Right hindlimb (tissue), 1 donor: ENCODE results near the gene MYBPH.

Experiments used
- DNase-seq: peaks from one replicate; pipeline ENCODE4 v3.0.0-alpha.2; 2018

The MYBPH gene

GRCh38 chr1:203146042-203146369 is 29.6 kb downstream of the MYBPH start:
- no peak for DNase-seq

DNA sequence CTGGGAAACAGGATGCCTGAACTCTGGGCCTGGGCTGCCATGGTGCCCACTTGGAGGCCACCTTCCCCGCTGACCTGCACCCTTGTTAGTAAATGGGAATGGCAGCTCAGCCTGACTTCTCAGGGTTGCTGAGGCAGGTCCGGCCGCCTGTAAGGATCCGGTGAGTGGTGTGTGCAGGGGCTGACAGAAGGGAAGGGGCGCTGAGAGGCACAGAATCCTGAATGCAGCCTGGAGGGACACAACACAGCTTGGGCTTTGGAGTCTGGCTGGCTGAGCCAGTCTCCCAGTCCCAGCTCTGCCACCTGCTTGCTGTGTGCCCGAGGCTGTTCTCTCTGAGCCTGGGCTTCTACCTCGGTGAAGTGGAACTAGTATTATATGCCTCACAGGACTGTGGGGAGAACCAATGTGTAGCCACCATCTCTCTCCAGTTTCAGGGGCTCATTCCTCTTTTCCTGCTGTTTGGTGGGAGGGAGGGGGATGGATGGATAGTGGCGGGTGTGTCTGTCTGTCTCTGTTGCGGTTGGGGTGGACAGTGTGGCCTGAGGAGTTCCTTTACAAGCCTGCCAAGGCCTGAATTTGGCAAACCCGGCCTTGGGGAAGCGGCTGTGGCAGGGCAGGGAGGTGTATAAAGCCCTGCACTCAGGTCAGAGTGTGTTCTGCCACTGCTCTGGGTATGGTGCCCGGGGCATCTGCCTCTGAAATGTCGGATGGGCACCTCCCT is 30.1 kb downstream of the MYBPH start:
- no peak for DNase-seq

DNA sequence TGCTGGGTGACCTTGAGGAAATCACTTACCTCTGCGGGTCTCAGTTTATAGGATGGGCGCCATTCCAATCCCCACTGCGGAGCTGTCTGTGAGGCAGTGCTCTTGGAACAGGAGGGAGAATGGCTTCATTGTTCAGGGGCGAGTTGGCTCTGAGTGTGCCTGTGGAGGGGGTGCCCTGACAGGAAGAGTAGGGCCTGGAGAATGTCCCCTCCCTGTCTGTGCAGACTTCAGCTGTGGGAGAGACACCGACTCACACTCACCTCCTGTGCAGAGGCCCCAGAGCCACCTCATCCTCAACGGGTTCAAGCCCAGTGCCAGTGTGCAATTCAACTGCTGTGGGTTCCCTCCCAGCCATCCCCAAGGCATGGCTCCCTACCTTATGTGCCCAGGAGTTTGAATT is 31.0 kb downstream of the MYBPH start:
- no peak for DNase-seq

- no peak for DNase-seq
Measured at GRCh38 chr1:203143641-203144040, 32.0 kb downstream of the MYBPH start.

DNA sequence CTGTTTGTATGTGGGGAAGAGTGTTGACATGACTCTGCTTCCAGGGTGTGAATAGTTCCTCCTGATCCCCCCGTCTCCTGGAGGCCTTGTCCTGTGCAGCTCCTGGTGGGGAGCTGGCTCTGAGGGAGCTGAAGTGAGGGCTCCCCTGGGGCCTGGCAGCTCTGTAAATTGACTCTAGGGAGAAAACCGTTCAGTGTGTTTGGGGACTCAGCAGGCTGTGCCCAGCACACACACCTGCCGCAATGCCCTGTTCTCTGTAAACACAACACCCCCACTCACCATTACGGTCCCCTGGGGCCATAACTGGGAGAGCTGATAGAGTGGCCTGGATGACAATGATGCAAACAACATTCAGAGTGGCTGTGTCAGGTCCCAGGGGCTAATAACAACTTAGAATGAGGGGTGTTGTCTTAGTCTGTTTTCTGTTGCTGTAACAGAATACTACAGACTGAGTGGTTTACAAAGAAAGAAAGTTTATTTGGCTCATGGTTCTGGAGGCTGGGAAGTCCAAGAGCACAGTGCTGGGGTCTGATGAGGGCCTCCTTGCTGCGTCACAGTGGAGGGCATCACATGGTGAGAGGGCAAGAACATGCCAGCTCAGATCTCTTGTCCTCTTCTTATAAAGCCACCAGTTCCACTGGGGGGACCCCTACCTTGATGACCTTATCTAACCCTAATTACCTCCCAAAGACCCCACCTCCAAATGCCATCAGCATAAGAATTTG is 32.8 kb downstream of the MYBPH start:
- DNase-seq = no peak

DNA sequence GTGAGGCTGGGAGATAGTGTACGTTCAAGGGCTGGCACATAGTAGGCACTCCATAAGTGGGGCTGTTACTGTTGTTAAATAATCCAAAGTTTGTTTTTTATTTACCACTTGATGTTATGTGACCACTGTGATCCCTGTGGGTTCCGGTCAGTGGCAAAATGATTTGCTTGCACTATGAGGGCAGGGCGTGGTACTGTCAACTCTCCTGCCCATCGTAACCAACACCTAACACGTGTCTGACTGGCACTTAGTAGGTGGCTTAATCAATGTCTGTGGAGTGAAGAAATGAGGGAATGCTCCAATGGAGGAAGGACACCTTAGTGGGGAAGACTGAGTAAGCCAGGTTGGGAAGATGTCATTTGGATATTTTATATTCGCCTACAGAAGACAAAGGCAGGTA is 33.5 kb downstream of the MYBPH start:
- DNase-seq = no peak

GRCh38 chr1:203140743-203141520 is 34.7 kb downstream of the MYBPH start:
- no peak for DNase-seq

DNA sequence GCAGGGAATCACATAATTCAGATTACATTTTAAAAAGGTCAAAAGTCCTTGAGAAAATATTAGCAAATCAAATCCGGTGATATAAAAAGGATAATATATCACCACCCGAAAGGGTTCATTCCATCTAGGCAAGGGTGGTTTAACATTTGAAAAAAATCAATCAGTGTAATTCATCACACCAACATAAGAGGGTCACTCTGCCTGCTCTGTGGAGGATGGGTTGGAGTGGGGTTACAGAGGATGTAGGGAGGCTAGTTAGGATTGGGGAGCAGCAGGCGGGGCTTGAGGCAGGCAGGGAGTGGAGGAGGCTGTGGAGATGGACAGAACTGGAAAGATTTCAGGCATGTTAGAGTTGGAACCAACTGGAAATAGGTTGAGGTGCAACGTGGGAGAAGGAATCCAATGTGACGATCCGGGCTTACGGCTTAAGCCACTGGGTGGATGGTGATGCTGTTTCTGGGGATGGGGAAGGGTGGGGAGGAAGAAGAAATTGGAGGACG is 35.6 kb downstream of the MYBPH start:
- no peak for DNase-seq

GRCh38 chr1:203138066-203138465 is 37.6 kb downstream of the MYBPH start:
- DNase-seq = no peak

DNA sequence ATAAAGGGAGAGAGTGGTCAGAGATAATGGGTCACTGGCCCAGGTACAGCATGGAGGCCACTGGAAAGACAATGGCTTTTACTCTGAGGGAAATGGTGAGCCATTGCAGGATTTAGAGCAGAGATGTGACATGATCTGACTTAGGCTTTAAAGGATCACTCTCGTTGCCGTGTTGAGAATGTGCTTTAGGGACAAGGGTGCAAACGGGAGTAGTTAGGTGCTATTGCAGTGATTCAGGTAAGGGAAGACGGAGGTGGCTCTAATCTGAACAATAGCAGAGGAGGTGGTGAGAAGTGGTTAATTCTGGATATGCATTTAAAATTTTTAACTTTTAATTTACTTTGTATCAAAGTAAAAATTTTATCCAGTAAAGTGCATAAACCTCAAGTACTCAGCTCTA is 38.3 kb downstream of the MYBPH start:
- DNase-seq = no peak

DNA sequence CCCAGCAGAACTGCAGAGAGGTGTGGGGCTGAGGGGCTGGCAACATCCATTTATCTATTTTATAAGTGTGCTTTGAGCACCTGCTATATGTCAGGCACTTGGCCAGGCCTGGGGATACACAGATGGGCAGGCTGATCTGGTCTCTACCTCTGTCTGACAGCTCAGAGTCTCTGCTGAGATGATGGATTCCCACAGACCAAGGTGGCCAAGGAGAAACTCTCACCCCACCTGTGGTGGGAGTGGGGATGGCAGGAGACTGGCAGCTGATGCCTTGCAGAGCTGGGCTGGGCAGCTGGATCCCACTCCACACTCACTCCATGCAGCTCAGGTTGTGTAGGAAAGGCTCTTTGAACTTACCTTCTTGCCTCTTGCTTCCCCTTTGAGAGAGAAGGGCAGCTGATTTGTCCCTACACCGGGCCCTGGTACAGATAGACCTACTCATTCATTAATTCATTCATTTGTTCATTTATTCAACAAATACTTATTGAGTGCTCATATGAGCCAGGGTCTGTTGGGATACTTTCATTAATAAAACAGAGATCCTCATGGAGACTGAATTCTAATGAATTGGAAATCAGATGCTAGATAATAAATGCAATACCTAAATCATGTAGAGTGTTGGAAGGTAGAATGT is 39.1 kb downstream of the MYBPH start:
- DNase-seq = no peak

- no peak for DNase-seq
Measured at GRCh38 chr1:203135636-203136305, 39.9 kb downstream of the MYBPH start.

DNA sequence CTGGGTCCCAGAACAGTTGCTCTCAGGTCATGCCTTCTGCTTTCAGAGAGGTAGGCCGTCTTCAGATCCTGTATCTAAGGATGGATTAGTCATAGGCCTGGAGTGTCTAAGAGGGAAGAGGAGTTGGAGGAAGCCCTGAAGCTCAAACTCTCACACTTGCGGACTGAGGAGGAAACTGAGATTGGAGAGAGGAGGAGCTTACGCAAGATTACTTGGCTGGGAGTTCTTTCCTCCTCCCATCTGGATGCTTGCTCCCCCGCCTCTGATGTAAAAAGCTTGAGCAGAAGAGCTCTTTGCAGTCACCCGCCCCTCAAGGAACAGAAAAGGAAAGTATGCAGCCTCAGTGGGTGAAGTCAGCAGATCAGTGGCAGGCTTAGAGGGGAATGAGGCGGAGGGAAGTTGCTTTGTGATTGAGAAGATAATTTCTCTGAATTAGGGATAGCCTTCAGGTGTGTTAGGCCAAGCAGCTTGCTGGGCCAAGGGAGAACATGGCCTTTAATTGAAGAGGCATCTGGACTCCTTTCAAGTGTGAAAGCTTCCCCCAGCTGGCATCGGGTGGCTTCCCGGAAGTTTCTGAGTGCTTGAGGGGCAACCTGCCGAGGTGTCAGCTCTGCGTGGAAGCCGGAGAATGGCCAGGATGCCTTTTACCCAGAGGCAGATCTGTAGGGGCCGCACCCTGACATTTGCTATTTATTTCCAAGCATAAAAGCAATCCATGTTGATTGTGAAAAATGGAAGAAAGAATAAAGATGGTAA is 41.5 kb downstream of the MYBPH start:
- DNase-seq = no peak

- no peak for DNase-seq
Measured at GRCh38 chr1:203131548-203132200, 44.0 kb downstream of the MYBPH start.

DNA sequence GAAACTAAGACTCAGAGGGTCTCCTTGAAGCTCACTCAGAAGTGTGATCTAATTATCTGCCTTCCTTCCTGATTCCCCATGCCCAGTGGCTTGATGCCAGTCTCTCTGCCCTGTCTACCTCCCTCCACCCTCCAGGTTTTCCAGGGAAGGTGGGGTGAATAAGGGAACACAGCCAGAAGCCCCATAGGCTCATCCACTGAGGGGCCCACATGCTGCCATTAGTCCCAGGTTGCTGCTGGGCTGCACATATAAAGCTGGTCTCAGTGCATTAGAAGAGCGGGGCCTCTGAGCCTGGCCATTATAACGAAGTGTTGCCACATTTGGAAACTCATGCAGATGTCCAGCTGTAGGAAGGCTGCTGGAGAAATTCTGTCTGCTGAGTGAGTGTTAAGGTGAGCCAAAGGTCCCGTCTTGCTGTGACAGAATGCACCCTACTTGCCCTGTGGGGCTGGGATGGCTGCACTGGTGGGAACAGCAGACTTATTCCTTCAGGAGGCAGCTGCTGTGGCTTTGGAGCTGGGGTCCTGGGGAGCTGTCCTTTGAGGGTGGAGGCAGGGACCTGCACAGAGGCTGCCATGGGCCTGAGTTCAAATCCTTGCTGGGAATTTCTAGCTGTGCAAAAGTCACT is 45.2 kb downstream of the MYBPH start:
- no peak for DNase-seq

- no peak for DNase-seq
Measured at GRCh38 chr1:203129501-203130231, 46.0 kb downstream of the MYBPH start.

DNA sequence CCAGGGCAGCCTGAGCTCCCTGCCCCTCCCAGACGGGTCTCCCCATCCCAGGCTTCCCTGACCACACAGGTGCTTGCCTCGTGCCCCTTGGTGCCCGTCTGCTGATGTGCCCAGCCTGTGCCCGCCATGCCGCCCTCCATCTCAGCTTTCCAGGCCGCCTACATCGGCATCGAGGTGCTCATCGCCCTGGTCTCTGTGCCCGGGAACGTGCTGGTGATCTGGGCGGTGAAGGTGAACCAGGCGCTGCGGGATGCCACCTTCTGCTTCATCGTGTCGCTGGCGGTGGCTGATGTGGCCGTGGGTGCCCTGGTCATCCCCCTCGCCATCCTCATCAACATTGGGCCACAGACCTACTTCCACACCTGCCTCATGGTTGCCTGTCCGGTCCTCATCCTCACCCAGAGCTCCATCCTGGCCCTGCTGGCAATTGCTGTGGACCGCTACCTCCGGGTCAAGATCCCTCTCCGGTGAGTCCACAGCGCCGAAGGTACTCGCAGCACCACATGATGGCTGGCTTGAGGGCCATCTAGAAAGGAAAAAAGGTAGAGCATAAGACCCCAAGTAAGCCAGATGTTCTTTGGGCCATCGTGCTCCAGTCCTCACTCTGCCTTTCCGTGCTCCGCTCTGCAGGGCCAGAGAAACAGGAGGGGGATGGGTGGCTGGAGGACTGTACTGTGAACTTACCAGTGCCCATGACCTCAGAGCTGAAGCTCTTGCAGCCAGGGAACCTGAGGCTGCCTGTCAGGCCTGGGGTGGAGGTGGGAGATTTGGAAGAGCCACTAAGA is 46.7 kb downstream of the MYBPH start:
- DNase-seq = no peak

GRCh38 chr1:203128431-203128715 is 47.3 kb downstream of the MYBPH start:
- DNase-seq = no peak

DNA sequence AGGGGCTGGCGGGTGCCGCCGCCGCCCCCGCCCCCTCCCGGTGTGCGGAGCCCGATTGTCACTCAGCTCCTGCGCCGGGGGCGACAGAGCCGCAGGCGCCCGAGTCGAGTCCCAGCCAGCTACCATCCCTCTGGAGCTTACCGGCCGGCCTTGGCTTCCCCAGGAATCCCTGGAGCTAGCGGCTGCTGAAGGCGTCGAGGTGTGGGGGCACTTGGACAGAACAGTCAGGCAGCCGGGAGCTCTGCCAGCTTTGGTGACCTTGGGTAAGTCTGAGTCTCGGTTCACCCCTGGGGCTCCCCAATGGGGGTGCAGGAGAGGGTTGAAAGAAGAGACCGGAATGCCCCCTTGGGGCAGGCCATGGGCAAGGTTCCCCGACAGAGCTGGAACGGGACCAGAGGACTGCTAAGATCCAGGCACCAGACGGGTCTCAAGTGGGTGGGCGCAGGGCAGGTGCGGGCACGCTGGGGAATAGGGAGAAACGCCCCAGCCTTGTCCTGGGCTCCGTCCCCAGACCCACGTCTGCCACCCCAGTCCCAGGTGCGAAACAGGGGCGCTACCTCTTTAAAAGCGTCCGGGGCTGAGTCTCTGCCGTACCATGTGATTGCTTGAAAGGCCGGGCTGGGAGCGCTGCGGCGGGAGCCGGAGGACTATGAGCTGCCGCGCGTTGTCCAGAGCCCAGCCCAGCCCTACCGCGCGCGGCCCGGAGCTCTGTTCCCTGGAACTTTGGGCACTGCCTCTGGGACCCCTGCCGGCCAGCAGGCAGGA is 47.8 kb downstream of the MYBPH start, which contains the start of gene ADORA1:
ADORA1 (plus strand) TSS at position 61 of the 765 bp plus-strand sequence. CDS start 1,116 bp downstream, outside the sequence.
- peak; percentile 71 for DNase-seq
